Ovary (tissue), 3 donors: Measurements from ENCODE around the gene EXD3.

Experiments
- POLR2A ChIP-seq: fragments of 450-650 bp; IDR thresholded peaks from one replicate; pipeline ENCODE4 v1.6.1; 2017; ENCODE audit warnings: antibody characterized with exemption, mild to moderate bottlenecking, moderate library complexity
- TF ChIP-seq, protein P1 (sequence below), 3 donors: fragments of 450-650 bp in 2 of 3; fragments of 200-600 bp in 1 of 3; IDR thresholded peaks; one replicate each; pipeline versions ENCODE4 v1.5.1 to v1.8.0; 2016 to 2022; ENCODE audit warnings: antibody characterized with exemption in 3 of 3, mild to moderate bottlenecking in 1 of 3
- donor health status: DM: no; HTN: no; CAD: no.

DNA sequence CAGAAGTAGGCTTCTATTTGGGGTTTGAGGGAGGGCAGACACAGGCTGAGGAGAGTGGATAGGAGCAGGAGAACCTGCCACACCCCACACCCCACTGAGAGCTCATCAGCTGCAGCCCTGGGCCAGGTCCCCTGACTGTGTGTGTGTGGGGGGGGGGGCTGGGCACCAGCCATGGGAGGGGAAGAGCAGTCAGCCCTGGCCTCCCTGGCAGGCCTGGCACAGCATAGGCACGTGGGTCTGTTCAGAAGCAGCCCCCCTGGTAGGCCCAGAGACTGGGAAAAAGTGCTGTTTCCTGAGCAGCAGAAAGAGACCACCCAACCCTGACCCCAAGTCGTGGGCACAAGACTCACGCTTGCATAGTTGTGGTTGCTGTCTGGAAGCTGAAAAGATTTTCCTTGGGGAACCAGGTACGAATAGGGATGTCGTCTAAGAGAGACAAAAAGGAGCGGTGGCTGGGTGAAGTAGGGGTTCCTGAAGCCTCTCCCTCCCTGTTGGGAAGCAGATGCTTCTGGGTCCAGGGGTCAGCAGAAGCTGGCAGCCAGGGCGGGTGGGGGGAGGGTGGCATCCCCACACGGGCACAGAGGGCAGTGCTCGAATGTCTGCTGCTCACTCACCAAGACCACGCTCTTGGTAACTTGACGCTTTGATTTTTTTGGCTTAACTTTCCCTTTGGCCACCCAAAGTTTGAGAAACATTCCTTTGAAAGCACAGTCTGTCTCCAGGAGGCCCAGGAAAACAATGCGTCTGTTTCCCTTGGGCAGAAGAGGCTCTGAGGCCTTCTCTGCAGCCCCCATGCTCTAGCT lies 33.3 kb upstream of the EXD3 start:
- TF ChIP-seq, protein P1, sequence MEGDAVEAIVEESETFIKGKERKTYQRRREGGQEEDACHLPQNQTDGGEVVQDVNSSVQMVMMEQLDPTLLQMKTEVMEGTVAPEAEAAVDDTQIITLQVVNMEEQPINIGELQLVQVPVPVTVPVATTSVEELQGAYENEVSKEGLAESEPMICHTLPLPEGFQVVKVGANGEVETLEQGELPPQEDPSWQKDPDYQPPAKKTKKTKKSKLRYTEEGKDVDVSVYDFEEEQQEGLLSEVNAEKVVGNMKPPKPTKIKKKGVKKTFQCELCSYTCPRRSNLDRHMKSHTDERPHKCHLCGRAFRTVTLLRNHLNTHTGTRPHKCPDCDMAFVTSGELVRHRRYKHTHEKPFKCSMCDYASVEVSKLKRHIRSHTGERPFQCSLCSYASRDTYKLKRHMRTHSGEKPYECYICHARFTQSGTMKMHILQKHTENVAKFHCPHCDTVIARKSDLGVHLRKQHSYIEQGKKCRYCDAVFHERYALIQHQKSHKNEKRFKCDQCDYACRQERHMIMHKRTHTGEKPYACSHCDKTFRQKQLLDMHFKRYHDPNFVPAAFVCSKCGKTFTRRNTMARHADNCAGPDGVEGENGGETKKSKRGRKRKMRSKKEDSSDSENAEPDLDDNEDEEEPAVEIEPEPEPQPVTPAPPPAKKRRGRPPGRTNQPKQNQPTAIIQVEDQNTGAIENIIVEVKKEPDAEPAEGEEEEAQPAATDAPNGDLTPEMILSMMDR (IDR thresholded peaks at IDR 0.05) = no peak
- TF ChIP-seq POLR2A = no peak
